Measurements from ENCODE around the gene PHLPP1.

DNA sequence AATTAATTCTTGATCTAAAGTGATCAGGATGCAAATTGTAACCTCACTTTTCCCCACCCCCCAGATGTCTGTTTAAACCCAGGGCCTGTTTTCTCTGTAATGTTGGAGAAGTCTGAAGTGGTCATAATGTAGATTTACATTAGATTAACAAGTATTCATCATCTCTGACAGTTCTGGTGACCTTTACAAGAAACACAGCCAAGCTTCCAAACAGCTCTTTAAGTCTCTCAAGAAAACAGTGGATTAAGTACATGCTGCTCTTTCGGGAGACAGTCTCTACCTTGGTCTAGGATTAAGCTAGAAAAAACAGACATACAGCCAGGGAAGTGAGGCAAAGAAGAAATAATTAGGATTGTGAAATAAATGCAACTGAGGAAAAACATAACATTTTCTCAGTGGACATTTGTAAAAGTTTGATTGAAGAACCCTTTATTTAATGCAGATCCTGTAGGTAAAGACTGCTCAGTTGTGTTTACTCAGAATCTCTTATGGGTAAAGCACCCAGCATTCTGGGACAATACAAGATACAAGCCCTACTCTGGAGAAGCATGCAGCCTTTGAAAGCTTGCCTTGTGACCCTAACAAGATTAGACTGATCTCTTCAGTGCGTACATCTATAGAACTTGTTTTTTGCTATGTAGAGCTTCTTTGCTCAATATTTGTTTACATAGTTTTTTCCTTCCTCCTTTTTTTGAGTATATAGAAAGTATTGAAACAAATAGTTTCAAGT is 203.9 kb downstream of the PHLPP1 start:
- no peak for TF ChIP-seq EZH2 (conservative IDR thresholded peaks at IDR 0.05; ENCODE audit: low read depth, low read length)
- no peak for TF ChIP-seq KDM5B (CRISPR knock-in tag; IDR thresholded peaks at IDR 0.05; ENCODE audit: borderline replicate concordance)
